Measurements from ENCODE around the gene MRM1. TPM values are rescaled to one million over a fixed set of nuclear protein-coding genes. Genes with fewer than 3 reads are reported as not detected.

MRM1 gene
- total RNA-seq, 4 donors from 2014 or later: 5.1 to 8.9 (median 5.9) TPM

DNA sequence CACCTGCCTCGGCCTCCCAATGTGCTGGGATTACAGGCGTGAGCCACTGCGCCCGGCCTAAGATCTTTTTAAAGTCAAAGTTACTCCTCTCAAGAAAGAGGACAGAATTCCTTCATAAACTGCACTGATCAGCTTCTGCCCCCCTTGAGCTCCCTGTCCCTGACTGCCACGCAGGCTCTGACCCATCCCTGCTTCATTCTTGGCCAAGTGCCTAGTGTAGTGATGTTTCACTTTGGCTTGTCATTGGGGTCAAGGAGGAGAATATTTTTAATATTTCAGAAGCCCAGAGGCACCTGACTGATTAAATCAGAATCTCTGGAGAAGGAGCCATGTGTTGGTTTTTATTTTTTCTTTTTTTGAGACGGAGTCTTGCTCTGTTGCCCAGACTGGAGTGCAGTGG, 9.1 kb downstream of the MRM1 start:
- TF ChIP-seq POLR2A (IDR thresholded peaks at IDR 0.05): no peak
- TF ChIP-seq, protein P1, sequence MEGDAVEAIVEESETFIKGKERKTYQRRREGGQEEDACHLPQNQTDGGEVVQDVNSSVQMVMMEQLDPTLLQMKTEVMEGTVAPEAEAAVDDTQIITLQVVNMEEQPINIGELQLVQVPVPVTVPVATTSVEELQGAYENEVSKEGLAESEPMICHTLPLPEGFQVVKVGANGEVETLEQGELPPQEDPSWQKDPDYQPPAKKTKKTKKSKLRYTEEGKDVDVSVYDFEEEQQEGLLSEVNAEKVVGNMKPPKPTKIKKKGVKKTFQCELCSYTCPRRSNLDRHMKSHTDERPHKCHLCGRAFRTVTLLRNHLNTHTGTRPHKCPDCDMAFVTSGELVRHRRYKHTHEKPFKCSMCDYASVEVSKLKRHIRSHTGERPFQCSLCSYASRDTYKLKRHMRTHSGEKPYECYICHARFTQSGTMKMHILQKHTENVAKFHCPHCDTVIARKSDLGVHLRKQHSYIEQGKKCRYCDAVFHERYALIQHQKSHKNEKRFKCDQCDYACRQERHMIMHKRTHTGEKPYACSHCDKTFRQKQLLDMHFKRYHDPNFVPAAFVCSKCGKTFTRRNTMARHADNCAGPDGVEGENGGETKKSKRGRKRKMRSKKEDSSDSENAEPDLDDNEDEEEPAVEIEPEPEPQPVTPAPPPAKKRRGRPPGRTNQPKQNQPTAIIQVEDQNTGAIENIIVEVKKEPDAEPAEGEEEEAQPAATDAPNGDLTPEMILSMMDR (IDR thresholded peaks at IDR 0.05): no peak
- intact Hi-C loops (cut with DNase I; ENCODE audit: low total_unique reads): no loop called here
- WGBS, 2 donors: 63 to 83% methylated on average over 6 of the region's 6 CpGs
- H3K4me3 ChIP-seq (ENCODE audit: low read depth, poor library complexity, severe bottlenecking): no peak overlapping the region
- no peak for DNase-seq (ENCODE audit: low spot score in 2 of 2)

DNA sequence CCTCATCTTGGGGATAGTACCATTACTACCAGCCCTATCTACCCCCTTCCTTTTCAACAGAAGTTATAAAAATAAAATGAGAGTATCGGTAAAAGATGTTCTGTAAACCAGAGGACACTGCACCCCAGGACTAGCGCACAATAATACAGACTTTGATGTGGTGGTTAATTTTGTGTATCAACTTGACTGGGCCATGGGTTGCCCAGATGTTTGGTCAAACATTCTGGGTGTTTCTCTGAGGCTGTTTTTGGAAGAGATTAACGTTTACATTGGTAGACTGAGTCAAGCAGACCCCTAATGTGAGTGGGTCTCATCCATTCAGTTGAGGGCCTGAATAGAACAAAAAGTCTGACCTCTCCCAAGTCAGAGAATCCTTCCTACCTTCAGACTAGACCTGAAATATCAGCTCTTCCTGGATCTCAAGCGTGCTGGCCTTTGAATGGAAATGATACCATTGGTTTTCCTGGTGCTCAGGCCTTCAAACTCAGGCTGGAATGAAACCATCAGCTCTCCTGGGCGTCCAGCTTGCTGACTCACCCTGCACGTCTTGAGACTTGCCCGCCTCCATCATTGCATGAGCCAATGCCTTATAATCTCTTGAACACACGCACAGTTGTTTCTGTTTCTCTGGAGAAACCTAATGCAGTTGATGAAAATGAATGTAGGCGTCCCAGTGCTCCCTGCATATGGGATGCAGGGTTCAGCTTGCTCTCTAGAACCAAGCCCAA, 10.1 kb downstream of the MRM1 start:
- TF ChIP-seq, protein P1 (IDR thresholded peaks at IDR 0.05): no peak
- TF ChIP-seq POLR2A (IDR thresholded peaks at IDR 0.05): no peak
- 63 to 68% methylated on average over 9 of the region's 9 CpGs for WGBS, 2 donors
- H3K4me3 ChIP-seq (ENCODE audit: low read depth, poor library complexity, severe bottlenecking): no peak overlapping the region
- DNase-seq (ENCODE audit: low spot score in 2 of 2): no peak
- intact Hi-C loops (cut with DNase I; ENCODE audit: low total_unique reads): no loop called here

DNA sequence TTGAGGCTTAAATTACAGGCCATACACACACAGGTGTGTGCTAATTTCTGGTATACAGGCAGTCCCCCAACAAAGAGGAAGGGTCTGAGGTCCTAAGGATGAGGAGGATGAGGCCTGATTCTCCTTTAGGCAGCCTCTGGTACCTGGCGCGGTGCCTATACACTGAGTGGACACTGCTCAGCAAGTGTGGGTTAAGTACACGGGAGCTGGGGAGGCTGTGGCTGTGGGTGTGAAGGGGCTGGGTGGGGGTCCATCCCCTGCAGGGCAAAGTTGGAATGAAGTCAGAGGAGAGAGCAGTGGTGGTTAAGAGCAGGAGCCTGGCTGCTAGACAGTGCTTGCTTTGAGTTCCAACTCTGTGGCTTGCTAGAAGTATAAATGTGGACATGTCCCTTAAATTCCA, 10.9 kb downstream of the MRM1 start:
- TF ChIP-seq, protein P1 (IDR thresholded peaks at IDR 0.05): no peak
- no peak for TF ChIP-seq POLR2A (IDR thresholded peaks at IDR 0.05)
- no peak overlapping the region for H3K4me3 ChIP-seq (ENCODE audit: low read depth, poor library complexity, severe bottlenecking)
- intact Hi-C loops (cut with DNase I; ENCODE audit: low total_unique reads): no loop called here
- no peak for DNase-seq (ENCODE audit: low spot score in 2 of 2)
- WGBS, 2 donors: 76 to 89% methylated on average over 3 of the region's 3 CpGs

DNA sequence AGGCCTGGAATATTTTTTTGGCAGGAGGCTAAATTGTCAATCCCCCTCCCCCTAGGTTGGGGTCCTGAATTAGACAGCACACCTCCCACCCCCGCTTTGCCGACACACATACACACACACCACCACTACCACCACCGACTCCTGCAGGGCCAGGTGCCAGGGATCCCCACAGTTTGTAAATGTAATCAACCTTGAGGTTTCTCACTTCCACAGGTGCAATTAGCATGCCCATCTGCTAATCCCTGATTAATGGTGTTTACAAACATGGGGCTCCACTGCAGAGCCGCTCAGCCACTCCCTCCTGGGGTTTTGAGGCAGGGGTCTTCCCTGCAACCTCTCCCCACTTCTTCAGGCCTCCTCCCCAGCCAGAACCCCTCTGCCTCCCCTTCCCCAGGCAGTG, 11.8 kb downstream of the MRM1 start:
- 70% methylated on average over 4 of the region's 4 CpGs for WGBS, 2 donors
- no peak for TF ChIP-seq POLR2A (IDR thresholded peaks at IDR 0.05)
- TF ChIP-seq, protein P1 (IDR thresholded peaks at IDR 0.05): no peak
- intact Hi-C loops (cut with DNase I; ENCODE audit: low total_unique reads): no loop called here
- no peak for DNase-seq (ENCODE audit: low spot score in 2 of 2)
- no peak overlapping the region for H3K4me3 ChIP-seq (ENCODE audit: low read depth, poor library complexity, severe bottlenecking)

DNA sequence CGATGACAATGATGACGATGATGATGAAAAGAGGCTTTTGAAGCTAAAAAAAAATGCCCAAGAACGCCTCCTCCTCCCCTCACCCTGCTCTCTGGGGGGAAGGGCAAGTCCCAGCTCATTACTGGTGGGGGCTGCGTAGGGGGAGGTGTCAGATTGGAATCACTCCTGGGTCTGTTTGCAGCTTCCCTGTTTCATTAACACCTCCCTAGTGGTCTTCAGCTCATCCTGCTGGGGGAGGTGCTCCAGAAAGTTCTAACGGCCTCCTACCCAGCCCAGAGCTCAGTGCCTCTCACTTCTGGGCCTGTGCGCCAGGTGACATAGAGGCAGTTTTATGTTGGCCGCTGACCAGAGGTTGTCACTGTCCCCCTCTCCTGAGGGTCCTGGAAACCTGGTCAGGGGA, 12.7 kb downstream of the MRM1 start:
- WGBS, 2 donors: 70 to 76% methylated on average over 7 of the region's 7 CpGs
- TF ChIP-seq, protein P1 (IDR thresholded peaks at IDR 0.05): no peak
- no peak for TF ChIP-seq POLR2A (IDR thresholded peaks at IDR 0.05)
- DNase-seq (ENCODE audit: low spot score in 2 of 2): no peak
- no peak overlapping the region for H3K4me3 ChIP-seq (ENCODE audit: low read depth, poor library complexity, severe bottlenecking)
- intact Hi-C loops (cut with DNase I; ENCODE audit: low total_unique reads): no loop called here

DNA sequence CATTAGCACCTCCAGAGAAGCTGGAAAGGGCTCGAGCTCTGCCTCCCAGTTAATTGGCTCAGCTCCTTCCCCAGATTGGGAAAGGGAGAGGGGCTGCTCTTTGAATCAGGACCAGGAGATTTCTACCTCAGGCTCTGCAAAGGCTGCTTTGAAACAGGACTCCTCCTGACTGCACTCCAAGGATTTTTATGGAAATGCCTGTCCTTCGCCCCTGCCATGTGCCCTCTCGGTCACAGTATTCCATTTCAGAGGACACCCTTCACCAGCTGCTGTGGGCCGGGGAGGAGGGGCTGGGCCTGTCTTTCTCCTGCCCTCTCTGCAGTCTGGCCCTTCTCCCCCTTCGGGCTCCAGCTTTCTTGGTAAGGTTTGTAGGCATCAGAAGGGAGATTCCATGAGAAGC, 13.6 kb downstream of the MRM1 start:
- no peak for DNase-seq (ENCODE audit: low spot score in 2 of 2)
- intact Hi-C loops (cut with DNase I; ENCODE audit: low total_unique reads): no loop called here
- no peak overlapping the region for H3K4me3 ChIP-seq (ENCODE audit: low read depth, poor library complexity, severe bottlenecking)
- 54 to 70% methylated on average over 5 of the region's 5 CpGs for WGBS, 2 donors
- no peak for TF ChIP-seq POLR2A (IDR thresholded peaks at IDR 0.05)
- TF ChIP-seq, protein P1 (IDR thresholded peaks at IDR 0.05): no peak

All from lower leg skin (tissue), 4 donors.